Keratinocyte (primary cell): Measurements from ENCODE around the gene CTDSPL. TPM values are rescaled to one million over a fixed set of nuclear protein-coding genes. Genes with fewer than 3 reads are reported as not detected.

ENCODE experiments used
- DNase-seq: peaks from one replicate; pipeline ENCODE4 v3.0.0-alpha.2; 2011; ENCODE audit warnings: low read depth, missing footprints, low spot score
- FAIRE-seq: peaks from 2 replicates; lab custom pipeline; 2011; peaks lifted over from hg19 to GRCh38; lab: Jason Lieb, UNC
- H2AFZ ChIP-seq: 2 replicates; pipeline ENCODE4 v1.6.0; 2012; ENCODE audit warnings: low read length, control low read depth, inconsistent platforms; ENCODE audit not compliant: control insufficient read depth
- H3K27ac ChIP-seq: 2 replicates; pipeline ENCODE4 v1.5.1; 2011; ENCODE audit warnings: low read length; ENCODE audit not compliant: control insufficient read depth, insufficient read depth
- H3K27me3 ChIP-seq: 3 replicates; pipeline ENCODE4 v1.6.0; 2011; ENCODE audit warnings: low read length; ENCODE audit not compliant: control insufficient read depth, insufficient read depth; ENCODE audit errors: extremely low read depth
- H3K36me3 ChIP-seq, 2 experiments: 2 replicates in 1 of 2; 3 replicates in 1 of 2; pipeline ENCODE4 v1.5.1; 2011; ENCODE audit warnings: low read length in 2 of 2, mild to moderate bottlenecking in 1 of 2; ENCODE audit not compliant: control insufficient read depth in 2 of 2, insufficient read depth in 2 of 2; ENCODE audit errors: extremely low read depth in 1 of 2
- H3K4me1 ChIP-seq: 3 replicates; pipeline ENCODE4 v1.5.1; 2011; ENCODE audit warnings: low read length; ENCODE audit not compliant: control insufficient read depth, insufficient read depth; ENCODE audit errors: extremely low read depth
- H3K4me2 ChIP-seq: 3 replicates; pipeline ENCODE4 v1.6.0; 2011; ENCODE audit warnings: low read depth, low read length; ENCODE audit not compliant: control insufficient read depth, insufficient read depth; ENCODE audit errors: extremely low read depth
- H3K4me3 ChIP-seq, 3 experiments: fragments of 200-600 bp in 1 of 3; sonication (generic) in 1 of 3; 2 replicates in 2 of 3; 3 replicates in 1 of 3; pipeline ENCODE4 v1.5.1; 2011 to 2016; ENCODE audit warnings: low read length in 3 of 3, mild to moderate bottlenecking in 3 of 3, control low read depth in 2 of 3, inconsistent platforms in 1 of 3, low read depth in 1 of 3, mixed read lengths in 1 of 3, mixed run types in 1 of 3, moderate library complexity in 1 of 3; ENCODE audit not compliant: control insufficient read depth in 2 of 3, insufficient read depth in 2 of 3; ENCODE audit errors: extremely low read depth in 1 of 3
- H3K79me2 ChIP-seq: 2 replicates; pipeline ENCODE4 v1.6.0; 2012; ENCODE audit warnings: low read length; ENCODE audit not compliant: control insufficient read depth, insufficient read depth
- H3K9ac ChIP-seq: 3 replicates; pipeline ENCODE4 v1.6.0; 2011; ENCODE audit warnings: low read length; ENCODE audit not compliant: control insufficient read depth, insufficient read depth; ENCODE audit errors: extremely low read depth
- H3K9me1 ChIP-seq: 3 replicates; pipeline ENCODE4 v1.6.0; 2011; ENCODE audit warnings: low read length; ENCODE audit not compliant: control insufficient read depth, insufficient read depth; ENCODE audit errors: extremely low read depth
- H3K9me3 ChIP-seq: 2 replicates; pipeline ENCODE4 v1.5.1; 2012; ENCODE audit warnings: low read depth, low read length; ENCODE audit not compliant: control insufficient read depth
- H4K20me1 ChIP-seq: 3 replicates; pipeline ENCODE4 v1.6.0; 2011; ENCODE audit warnings: low read length; ENCODE audit not compliant: control insufficient read depth, insufficient read depth; ENCODE audit errors: extremely low read depth
- CTCF ChIP-seq, 3 experiments: IDR thresholded peaks in 1 of 3; conservative IDR thresholded peaks in 1 of 3; optimal IDR thresholded peaks in 1 of 3; 2 replicates in 2 of 3; 3 replicates in 1 of 3; pipeline versions ENCODE3 to v1.5.1; 2011; ENCODE audit warnings: low read length in 3 of 3, mild to moderate bottlenecking in 3 of 3, moderate library complexity in 2 of 3, control low read depth in 1 of 3, inconsistent platforms in 1 of 3; ENCODE audit not compliant: insufficient read depth in 2 of 3; ENCODE audit errors: extremely low read depth in 1 of 3
- EZH2 ChIP-seq: IDR thresholded peaks from one replicate; pipeline ENCODE4 v1.6.1; 2012; ENCODE audit warnings: inconsistent platforms, mild to moderate bottlenecking, low read length, moderate library complexity
- dilution Hi-C: fragments of 300-500 bp; cut with MboI; formaldehyde crosslinking; loops from one replicate; pipeline ENCODE4 v1.7.0; 2020; ENCODE audit warnings: low sequenced_read_pairs; ENCODE audit not compliant: extremely low pct_ligation_motif_present
- polyA plus RNA-seq, 5 experiments: library from polyadenylated mRNA; depleted of rRNA in 3 of 5; stranded (reverse) in 3 of 5; stranded (forward) in 1 of 5; unstranded in 1 of 5; fragments of >200 nt; gene quantifications; 1 replicate in 1 of 5; 2 replicates in 3 of 5; 3 replicates in 1 of 5; pipeline versions ENCODE4 v1.2.1 to v1.2.3, GENCODE V29; 2011 to 2012; ENCODE audit warnings: missing spikeins in 2 of 5, low read depth in 1 of 5, low replicate concordance in 1 of 5

CTDSPL gene
- polyA plus RNA-seq, 1 donor (not counting 4 experiments of a cell fraction or from before 2014, with no cell fraction given) = 83.2 TPM

DNA sequence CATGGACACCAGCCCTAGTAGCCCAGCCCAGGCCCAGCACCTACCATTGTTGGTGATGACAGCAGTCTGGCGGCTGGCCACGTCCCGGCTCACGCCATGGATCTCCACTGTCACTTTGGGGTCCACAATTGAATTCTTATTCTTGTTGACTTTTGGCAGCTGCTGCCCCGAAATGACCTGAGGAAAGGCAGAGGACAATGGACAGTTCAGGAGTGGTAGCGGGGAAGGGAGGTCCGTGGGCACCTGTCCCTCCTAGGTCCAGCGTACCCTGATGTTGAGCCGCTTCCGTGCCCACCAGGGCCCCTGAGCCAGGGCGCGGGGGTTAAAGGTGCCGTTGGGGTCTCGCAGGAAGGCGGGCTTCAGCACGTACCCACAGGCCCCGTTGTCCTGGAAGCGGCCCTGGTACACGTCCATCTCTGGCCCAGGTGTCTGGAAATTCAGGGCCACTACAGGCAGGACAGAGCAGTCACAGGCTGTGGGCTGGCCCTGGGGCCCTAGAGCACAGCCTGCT is 146.6 kb downstream of the CTDSPL start:
- Histone ChIP-seq H3K4me1 (peaks cover 8% of the 10 kb centered on the region), H3K36me3 (peaks cover 0 to 24% of the 10 kb centered on the region in 2 experiments), H3K4me3 (no peak overlapping the region), H3K9ac (no peak overlapping the region), H2AFZ (no peak overlapping the region), H3K9me1 (no peaks in the 10 kb centered on the region), H3K27me3 (no peaks in the 10 kb centered on the region), H3K79me2 (no peaks in the 10 kb centered on the region), H3K9me3 (no peaks in the 10 kb centered on the region), H3K27ac (no peak overlapping the region), H4K20me1 (no peaks in the 10 kb centered on the region), H3K4me2 (no peak overlapping the region)
- dilution Hi-C loops = no loop called here
- DNase-seq (no peak), FAIRE-seq (no peak)
- TF ChIP-seq CTCF (optimal IDR thresholded peaks at IDR 0.05 in 1 of 3, IDR thresholded peaks at IDR 0.05 in 1 of 3, conservative IDR thresholded peaks at IDR 0.05 in 1 of 3; ENCODE audit: extremely low read depth in 1 of 3, insufficient read depth in 2 of 3, low read length in 3 of 3) (no peak), EZH2 (no peak)

DNA sequence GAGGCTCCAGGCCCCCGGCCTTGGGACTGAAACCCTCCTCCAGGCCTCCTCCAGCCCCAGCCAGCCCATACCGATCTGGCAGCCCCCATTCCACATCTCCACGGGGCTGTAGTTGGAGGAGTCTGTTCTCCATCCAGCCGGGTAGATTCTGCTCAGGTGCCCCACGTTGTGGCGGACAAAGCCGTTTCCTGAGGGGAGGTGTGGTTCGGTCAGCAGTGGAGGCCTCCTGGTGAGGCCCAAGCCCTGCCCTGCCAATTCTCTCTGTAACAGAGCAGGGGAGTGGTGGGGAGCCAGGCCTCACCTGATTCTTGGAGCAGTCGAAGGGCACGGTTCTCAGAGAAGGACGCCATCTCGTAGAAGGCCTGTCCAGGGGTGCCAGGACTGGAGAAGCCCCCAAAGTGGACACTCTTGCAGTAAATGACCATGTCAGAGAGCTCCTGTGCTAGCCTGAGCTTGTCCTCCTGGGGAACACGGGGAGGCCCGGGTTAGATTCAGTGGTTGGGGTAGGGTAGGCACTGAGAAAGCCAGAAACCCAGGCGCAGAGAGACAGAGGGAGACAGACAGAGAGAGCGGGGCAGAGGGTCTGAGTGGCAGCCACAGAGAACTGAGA is 147.4 kb downstream of the CTDSPL start:
- no peaks in the 10 kb centered on the region for H4K20me1 ChIP-seq
- H3K27ac ChIP-seq = no peak overlapping the region
- dilution Hi-C loops = no loop called here
- TF ChIP-seq CTCF (optimal IDR thresholded peaks at IDR 0.05 in 1 of 3, IDR thresholded peaks at IDR 0.05 in 1 of 3, conservative IDR thresholded peaks at IDR 0.05 in 1 of 3; ENCODE audit: extremely low read depth in 1 of 3, insufficient read depth in 2 of 3, low read length in 3 of 3) (no peak), EZH2 (no peak)
- no peaks in the 10 kb centered on the region for H3K79me2 ChIP-seq
- peaks cover 8% of the 10 kb centered on the region for H3K4me1 ChIP-seq
- H2AFZ ChIP-seq = no peak overlapping the region
- no peaks in the 10 kb centered on the region for H3K27me3 ChIP-seq
- H3K36me3 ChIP-seq = peaks cover 0 to 24% of the 10 kb centered on the region in 2 experiments
- no peak overlapping the region for H3K9ac ChIP-seq
- H3K9me1 ChIP-seq = no peaks in the 10 kb centered on the region
- FAIRE-seq = no peak
- no peaks in the 10 kb centered on the region for H3K9me3 ChIP-seq
- H3K4me3 ChIP-seq = no peak overlapping the region
- no peak for DNase-seq
- no peak overlapping the region for H3K4me2 ChIP-seq
